KOPT-K1 (cell line): ENCODE measurements around the gene NOL7.

ENCODE experiments used
- H3K27ac ChIP-seq: fragments of 200-600 bp; sonication (generic); 2 replicates; pipeline ENCODE4 v1.5.1; 2016; ENCODE audit warnings: antibody characterized with exemption, mild to moderate bottlenecking, low read depth, low read length; ENCODE audit not compliant: poor library complexity, severe bottlenecking
- H3K36me3 ChIP-seq: fragments of 200-600 bp; sonication (generic); 2 replicates; pipeline ENCODE4 v1.5.1; 2017; ENCODE audit warnings: antibody characterized with exemption, mild to moderate bottlenecking, low read length, moderate library complexity; ENCODE audit not compliant: insufficient read depth
- H3K9me3 ChIP-seq: fragments of 200-600 bp; sonication (generic); 2 replicates; pipeline ENCODE4 v1.5.1; 2017; ENCODE audit warnings: antibody characterized with exemption, low read length, mild to moderate bottlenecking; ENCODE audit not compliant: insufficient read depth, poor library complexity, severe bottlenecking

The NOL7 gene

GRCh38 chr6:13615792-13616120 is 621 bp downstream of the NOL7 start:
- Histone ChIP-seq H3K36me3 (peaks cover 42% of the 10 kb centered on the region), H3K27ac (peak overlapping the region; percentile 81)

GRCh38 chr6:13617066-13617465 is 1.9 kb downstream of the NOL7 start:
- peaks cover 55% of the 10 kb centered on the region for H3K36me3 ChIP-seq
- H3K27ac ChIP-seq: no peak overlapping the region
- H3K9me3 ChIP-seq: no peaks in the 10 kb centered on the region

More at GRCh38 chr6:13615792-13616120, 621 bp downstream of the NOL7 start:
- no peaks in the 10 kb centered on the region for H3K9me3 ChIP-seq

GRCh38 chr6:13624871-13625288 is 9.7 kb downstream of the NOL7 start:
- peaks cover 100% of the 10 kb centered on the region for H3K36me3 ChIP-seq
- no peak overlapping the region for H3K27ac ChIP-seq
- no peaks in the 10 kb centered on the region for H3K9me3 ChIP-seq

- Histone ChIP-seq H3K36me3 (peaks cover 95% of the 10 kb centered on the region), H3K27ac (no peak overlapping the region), H3K9me3 (no peaks in the 10 kb centered on the region)
Observed at GRCh38 chr6:13629459-13630116, 14.5 kb downstream of the NOL7 start.

GRCh38 chr6:13630499-13630898 is 15.4 kb downstream of the NOL7 start:
- Histone ChIP-seq H3K9me3 (no peaks in the 10 kb centered on the region), H3K27ac (no peak overlapping the region), H3K36me3 (peaks cover 95% of the 10 kb centered on the region)

- H3K36me3 ChIP-seq: peaks cover 95% of the 10 kb centered on the region
Observed at GRCh38 chr6:13633343-13633742, 18.2 kb downstream of the NOL7 start.

GRCh38 chr6:13635948-13636658 is 21.0 kb downstream of the NOL7 start:
- peaks cover 95% of the 10 kb centered on the region for H3K36me3 ChIP-seq
- no peaks in the 10 kb centered on the region for H3K9me3 ChIP-seq
- H3K27ac ChIP-seq: no peak overlapping the region

More at GRCh38 chr6:13633343-13633742, 18.2 kb downstream of the NOL7 start:
- Histone ChIP-seq H3K9me3 (no peaks in the 10 kb centered on the region), H3K27ac (no peak overlapping the region)

GRCh38 chr6:13638014-13638413 is 22.9 kb downstream of the NOL7 start:
- Histone ChIP-seq H3K9me3 (no peaks in the 10 kb centered on the region), H3K27ac (no peak overlapping the region), H3K36me3 (peaks cover 96% of the 10 kb centered on the region)

- Histone ChIP-seq H3K36me3 (peaks cover 100% of the 10 kb centered on the region), H3K27ac (no peak overlapping the region), H3K9me3 (no peaks in the 10 kb centered on the region)
Observed at GRCh38 chr6:13638626-13639025, 23.5 kb downstream of the NOL7 start.

- Histone ChIP-seq H3K9me3 (no peaks in the 10 kb centered on the region), H3K36me3 (peaks cover 98% of the 10 kb centered on the region), H3K27ac (no peak overlapping the region)
Observed at GRCh38 chr6:13641315-13641714, 26.2 kb downstream of the NOL7 start.

GRCh38 chr6:13643125-13643524 is 28.0 kb downstream of the NOL7 start:
- H3K36me3 ChIP-seq: peaks cover 92% of the 10 kb centered on the region
- no peak overlapping the region for H3K27ac ChIP-seq
- H3K9me3 ChIP-seq: no peaks in the 10 kb centered on the region

GRCh38 chr6:13648850-13649249 is 33.7 kb downstream of the NOL7 start:
- peaks cover 77% of the 10 kb centered on the region for H3K36me3 ChIP-seq
- no peaks in the 10 kb centered on the region for H3K9me3 ChIP-seq

GRCh38 chr6:13649393-13649792 is 34.3 kb downstream of the NOL7 start:
- peaks cover 72% of the 10 kb centered on the region for H3K36me3 ChIP-seq
- H3K27ac ChIP-seq: no peak overlapping the region
- no peaks in the 10 kb centered on the region for H3K9me3 ChIP-seq

More at GRCh38 chr6:13648850-13649249, 33.7 kb downstream of the NOL7 start:
- no peak overlapping the region for H3K27ac ChIP-seq

GRCh38 chr6:13653296-13653695 is 38.2 kb downstream of the NOL7 start:
- Histone ChIP-seq H3K36me3 (peaks cover 56% of the 10 kb centered on the region), H3K9me3 (no peaks in the 10 kb centered on the region), H3K27ac (no peak overlapping the region)

- H3K9me3 ChIP-seq: no peaks in the 10 kb centered on the region
- no peak overlapping the region for H3K27ac ChIP-seq
- peaks cover 44% of the 10 kb centered on the region for H3K36me3 ChIP-seq
Observed at GRCh38 chr6:13654496-13654895, 39.4 kb downstream of the NOL7 start.

- Histone ChIP-seq H3K36me3 (peaks cover 34% of the 10 kb centered on the region), H3K27ac (no peak overlapping the region), H3K9me3 (no peaks in the 10 kb centered on the region)
Observed at GRCh38 chr6:13655700-13656099, 40.6 kb downstream of the NOL7 start.
